Ramos (cell line): ENCODE data around the gene RPS6KA4.

Experiments
- in situ Hi-C: fragments of 300-500 bp; cut with MboI; formaldehyde crosslinking; loops from one replicate; pipeline ENCODE4 v1.14.3; 2022; ENCODE audit warnings: low sequenced_read_pairs; ENCODE audit not compliant: unreplicated experiment

RPS6KA4 gene

DNA sequence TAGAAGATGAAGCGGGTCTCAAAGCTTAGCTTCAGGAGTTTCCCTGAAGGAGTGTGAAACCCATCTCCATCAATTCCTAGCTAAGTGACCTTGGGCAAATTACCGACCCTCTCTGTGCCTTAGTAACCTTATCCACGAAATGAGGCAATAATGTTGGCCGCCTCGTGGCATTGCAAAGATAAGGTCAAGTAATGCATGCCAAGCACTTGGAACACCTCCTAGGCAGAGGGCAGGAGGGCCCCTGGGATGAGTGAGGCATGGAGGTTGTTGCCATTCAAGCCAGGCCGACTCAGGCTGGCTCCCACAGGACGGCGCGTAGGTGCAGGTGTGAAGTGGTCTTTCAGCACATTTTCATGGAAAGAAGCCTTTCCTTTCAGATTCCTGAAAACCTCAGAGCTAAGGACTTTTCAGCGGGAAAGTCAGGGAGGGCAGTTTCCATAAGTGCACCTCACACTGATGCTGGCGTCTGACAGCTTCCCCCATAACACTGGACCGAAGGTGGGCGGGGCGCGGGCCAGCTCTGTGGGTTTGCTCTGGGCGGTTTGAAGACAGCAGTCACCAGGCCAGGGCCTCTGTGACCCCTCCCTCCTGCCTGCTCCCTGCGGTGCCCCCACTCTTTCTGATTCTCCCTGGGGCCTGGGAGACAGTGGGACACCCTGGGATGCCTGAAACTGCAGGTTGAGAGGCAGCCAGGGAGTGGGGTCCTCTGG is 25.2 kb downstream of the RPS6KA4 start:
- in situ Hi-C loops = no loop called here

DNA sequence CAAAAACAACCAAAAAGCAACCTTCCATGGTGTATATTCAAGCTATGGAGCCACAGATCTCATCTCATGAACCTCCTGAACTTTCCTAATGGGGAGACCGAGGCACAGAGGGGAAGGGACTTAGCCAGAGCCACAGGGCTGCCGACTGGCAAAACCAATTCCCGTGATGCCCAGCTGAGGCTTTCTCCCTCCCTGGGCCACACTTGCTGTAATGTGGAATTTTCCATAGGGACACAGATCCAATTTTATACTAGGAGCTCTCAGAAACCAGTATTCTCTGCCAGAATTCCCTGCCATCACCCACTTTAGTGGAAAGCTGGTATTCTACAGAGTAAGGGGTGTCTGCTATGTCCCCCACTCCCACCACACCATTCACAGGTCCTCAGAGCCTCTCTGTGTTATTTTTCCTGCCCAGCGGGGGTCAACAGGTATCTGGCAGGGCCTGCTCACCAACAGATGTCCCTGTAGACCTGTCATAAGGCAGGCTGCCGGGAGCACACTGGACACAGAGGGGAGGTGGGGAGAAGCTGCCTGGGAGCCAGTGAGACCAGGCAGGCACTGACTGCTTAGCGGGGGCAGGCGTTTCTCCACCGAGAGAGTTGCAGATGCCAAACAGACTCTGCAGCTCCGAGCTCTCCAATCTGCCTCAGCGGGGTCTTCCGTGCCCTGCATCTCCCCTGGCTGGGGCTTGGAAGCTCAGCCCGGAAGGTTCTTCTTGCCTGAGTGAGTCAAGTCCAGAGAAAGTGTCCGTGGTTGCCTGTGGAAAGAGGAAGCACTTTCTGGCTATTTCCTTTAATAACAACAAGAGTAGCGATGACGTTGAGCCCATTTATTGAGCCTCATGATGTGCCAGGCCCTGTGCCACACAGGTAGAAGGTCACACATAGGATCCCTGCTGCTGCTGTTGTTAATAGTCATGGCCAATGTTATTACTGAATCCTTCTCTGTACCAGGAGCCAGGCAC is 26.3 kb downstream of the RPS6KA4 start:
- in situ Hi-C loops = no loop called here

DNA sequence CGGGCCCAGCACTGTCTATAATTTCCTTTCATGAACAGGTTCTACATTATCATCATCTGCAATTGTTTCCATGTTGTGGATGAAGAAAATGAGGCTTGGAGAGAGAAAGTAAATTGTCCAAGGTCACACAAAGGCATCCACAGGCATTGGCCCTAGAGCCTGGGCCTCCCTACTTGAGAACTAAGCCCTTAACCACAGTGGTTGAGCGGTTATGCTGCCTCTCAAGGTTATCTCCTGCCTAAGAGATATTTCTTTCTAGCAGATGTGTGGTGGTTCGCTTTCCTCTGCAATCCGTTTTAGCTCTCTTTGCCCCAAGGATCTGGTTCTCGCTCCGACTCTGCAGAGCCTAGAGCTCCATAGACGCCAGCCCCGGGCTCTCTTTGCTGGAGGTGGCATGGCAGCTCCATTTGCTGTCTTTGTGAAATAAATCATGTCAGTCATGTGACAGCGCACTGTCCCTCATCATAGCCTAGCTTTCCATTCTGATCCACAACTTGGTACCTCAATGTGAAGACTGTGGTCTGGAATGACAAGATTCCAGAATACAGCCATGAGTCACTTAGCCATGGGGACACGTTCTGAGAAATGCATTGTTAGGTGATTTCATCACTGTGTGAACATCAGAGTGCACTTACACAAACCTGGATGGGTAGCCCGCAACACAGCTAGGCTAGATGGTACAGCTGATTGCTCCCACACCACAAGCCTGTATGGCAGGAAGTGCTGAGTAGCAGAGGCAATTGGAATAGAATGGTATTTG is 27.2 kb downstream of the RPS6KA4 start:
- in situ Hi-C loops = no loop called here

- in situ Hi-C loops = no loop called here
Observed at GRCh38 chr11:64387916-64388315, 29.0 kb downstream of the RPS6KA4 start.

DNA sequence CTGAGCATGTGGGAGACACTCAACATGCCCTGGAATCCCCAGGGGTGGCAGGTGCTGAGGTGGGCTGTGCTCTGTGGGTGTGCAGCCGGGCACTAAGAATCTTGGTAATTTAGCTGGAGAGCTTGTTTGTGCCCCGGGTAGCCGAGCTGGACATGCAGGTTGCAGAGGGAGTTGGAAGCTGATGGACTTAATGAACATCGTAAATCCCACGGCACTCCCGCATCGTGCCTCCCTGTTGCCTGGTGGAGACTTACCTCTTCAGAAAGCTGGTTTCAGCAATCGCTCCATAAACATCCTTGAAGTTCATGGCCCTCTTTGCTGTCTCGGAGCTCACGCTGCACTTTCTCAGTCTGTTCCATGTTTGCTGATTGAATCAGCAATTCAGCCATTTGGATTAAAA is 29.9 kb downstream of the RPS6KA4 start:
- in situ Hi-C loops = no loop called here

DNA sequence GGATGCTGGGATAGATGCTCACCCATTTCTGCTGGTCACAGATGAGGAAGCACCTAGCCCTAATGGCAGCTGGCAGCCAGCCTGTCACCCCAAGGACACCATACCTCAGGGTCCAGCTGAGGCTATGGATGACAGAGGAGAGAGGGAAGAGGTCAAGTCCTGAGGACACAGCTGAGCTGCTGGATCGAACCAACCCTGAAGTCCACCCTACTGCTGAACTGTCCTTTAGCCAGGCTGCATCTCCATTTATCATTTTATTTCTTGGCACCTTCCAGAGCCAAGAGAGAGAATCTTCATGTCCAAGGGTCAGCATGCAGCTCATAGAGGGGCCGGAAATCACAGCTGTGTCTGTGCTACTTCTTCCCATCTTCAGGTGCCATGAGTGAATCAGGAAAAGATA is 30.9 kb downstream of the RPS6KA4 start:
- in situ Hi-C loops = no loop called here

DNA sequence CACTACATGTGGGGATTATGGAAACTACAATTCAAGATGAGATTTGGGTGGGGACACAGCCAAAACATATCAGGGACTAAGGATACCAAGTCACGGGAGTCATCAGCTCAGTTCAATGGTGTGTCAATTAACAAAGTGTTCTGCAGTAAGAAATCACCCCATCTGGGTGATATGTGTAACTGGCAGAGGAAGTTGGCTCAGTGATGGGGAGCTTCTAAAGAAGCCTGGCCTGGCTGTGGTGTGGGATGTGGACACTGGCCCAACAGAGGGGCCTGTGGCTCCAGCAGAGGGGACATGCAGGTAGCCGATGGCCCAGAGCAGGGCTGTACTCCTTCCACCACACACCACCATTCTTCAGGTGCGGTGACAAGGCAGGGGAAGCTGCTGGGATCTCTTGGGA is 31.6 kb downstream of the RPS6KA4 start:
- in situ Hi-C loops = no loop called here

DNA sequence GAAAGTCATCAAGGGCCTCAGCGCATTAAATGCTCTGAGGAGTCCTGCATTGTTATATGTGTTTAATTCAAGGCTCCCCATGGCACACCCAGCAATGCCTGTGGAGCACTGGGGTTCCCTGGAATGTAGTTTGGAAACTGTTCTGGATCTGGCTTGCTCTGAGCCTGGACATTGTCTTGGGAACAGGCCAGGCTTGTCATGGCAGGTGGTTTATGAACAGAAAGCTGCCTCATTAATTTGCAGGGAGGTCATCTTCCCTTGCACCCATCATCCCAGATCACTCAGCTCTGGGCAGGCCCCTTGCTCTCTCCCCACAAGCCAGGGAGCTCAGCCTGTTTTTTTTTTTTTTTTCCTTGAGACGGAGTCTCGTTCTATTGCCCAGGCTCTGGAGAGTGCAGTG is 32.9 kb downstream of the RPS6KA4 start:
- in situ Hi-C loops = no loop called here

DNA sequence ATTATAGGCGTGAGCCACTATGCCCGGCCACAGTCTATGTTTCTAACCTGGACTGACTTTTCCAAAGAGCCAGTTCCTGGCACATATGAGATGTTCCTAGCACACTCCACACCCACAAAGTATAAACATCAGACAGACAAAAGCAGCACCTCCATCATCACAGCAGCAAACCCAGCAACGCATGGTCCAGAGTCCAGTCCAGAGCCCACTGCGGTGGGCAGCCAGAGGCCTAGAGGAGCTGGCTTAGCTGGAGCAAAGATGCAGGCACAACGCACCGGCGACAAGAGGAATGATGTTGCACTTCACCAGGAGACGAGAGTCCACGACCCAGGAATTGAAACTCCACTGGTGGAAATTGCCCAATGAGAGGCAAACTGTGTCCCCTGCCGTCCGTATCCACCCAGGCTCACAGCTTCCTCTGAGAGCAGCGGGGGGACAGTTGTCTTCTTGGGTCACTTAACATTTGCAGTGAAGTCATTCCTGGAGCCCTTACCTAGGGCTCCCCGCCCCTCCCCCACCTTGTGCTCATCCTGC is 36.6 kb downstream of the RPS6KA4 start:
- in situ Hi-C loops = no loop called here

GRCh38 chr11:64396079-64396591 is 37.2 kb downstream of the RPS6KA4 start:
- in situ Hi-C loops = no loop called here

DNA sequence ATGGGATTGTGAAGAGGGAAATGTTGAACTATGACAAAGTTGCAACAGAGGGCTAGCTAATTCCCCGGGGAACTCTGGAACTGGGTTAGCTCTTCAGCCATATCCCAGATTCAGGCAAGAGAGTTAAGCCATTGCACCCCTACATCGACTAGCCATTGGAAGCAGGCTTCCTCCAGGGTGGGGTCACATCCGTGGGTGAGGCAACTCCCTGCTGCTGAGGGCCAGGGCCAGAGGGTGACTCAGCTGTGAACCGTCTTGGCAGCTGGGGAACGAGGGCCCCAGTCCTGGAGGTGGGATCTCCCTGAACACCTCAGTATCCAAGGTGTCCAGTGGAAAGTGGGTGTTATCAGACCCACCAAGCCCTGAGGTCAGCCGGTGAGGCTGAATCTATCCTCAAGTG is 41.1 kb downstream of the RPS6KA4 start:
- in situ Hi-C loops = no loop called here

- in situ Hi-C loops = no loop called here
Observed at GRCh38 chr11:64400667-64401066, 41.7 kb downstream of the RPS6KA4 start.

GRCh38 chr11:64401775-64402174 is 42.8 kb downstream of the RPS6KA4 start:
- in situ Hi-C loops = no loop called here

- in situ Hi-C loops = no loop called here
Observed at GRCh38 chr11:64403106-64403505, 44.1 kb downstream of the RPS6KA4 start.

DNA sequence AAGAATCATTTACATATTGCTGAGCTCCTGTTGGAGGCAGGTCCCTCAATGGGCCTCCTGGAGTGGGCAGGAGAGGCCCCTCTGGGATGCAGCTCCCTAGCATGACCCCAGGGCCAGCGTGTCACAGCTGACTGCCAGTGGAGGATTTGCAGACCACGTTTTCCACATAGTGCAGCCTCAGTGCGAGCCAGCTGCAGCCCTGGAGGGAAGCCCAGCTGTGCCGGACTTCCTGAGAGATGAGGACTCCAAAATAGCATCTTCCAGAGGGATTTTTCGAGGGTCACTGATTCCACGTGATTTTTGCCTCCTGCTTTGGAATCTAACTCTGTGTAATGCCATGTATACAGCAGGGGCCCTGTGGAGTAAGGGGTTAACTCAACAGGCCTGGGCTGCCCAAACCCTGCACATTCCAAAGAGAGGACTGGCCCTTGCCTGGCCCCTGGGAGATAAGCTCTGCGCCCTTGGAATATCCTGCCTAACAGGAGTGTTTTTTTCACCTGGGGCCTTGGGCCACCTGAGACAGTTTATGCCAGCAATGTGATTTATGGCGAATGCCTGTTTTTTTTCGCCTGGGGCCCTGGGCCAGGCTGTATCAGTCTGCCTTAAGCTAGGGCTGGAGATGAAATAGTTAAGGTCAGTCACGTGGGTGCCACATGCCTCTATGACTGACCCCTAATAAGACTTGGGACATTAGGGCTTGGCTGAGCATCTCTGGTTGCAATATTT is 47.4 kb downstream of the RPS6KA4 start:
- in situ Hi-C loops = no loop called here

DNA sequence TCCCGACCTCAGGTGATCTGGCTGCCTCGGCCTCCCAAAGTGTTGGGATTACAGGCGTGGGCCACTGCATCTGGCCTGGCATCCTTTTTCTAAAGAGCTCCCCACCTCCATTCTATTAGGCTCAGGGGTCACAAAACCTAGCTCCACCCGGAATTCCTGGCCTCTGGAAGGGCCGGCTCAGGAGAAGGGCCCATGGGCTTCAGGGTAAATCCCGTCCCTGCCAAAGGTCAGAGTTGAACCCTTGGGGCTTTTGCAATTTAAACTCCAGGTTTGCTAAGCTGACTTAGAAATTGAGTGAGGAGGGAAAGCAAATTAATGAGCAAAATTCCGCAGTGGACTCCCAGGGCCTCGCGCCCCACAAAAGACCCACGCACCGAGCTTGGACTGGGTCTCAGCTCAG is 48.3 kb downstream of the RPS6KA4 start:
- in situ Hi-C loops = no loop called here

GRCh38 chr11:64407630-64408029 is 48.7 kb downstream of the RPS6KA4 start:
- in situ Hi-C loops = no loop called here

- in situ Hi-C loops = no loop called here
Observed at GRCh38 chr11:64409278-64409677, 50.3 kb downstream of the RPS6KA4 start.

GRCh38 chr11:64409707-64410403 is 50.9 kb downstream of the RPS6KA4 start:
- in situ Hi-C loops = no loop called here
